ENCODE measurements around the gene AFF1. TPM values are rescaled to one million over a fixed set of nuclear protein-coding genes. Genes with fewer than 3 reads are reported as not detected.

AFF1 gene
- total RNA-seq, 3 donors from 2014 or later = 84.0 to 150 (median 120) TPM

GRCh38 chr4:86973668-86974067 lies 38.9 kb downstream of the AFF1 start:
- ATAC-seq = no peak
- H3K9me3 ChIP-seq = no peaks in the 10 kb centered on the region
- TF ChIP-seq, protein P1, sequence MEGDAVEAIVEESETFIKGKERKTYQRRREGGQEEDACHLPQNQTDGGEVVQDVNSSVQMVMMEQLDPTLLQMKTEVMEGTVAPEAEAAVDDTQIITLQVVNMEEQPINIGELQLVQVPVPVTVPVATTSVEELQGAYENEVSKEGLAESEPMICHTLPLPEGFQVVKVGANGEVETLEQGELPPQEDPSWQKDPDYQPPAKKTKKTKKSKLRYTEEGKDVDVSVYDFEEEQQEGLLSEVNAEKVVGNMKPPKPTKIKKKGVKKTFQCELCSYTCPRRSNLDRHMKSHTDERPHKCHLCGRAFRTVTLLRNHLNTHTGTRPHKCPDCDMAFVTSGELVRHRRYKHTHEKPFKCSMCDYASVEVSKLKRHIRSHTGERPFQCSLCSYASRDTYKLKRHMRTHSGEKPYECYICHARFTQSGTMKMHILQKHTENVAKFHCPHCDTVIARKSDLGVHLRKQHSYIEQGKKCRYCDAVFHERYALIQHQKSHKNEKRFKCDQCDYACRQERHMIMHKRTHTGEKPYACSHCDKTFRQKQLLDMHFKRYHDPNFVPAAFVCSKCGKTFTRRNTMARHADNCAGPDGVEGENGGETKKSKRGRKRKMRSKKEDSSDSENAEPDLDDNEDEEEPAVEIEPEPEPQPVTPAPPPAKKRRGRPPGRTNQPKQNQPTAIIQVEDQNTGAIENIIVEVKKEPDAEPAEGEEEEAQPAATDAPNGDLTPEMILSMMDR (IDR thresholded peaks at IDR 0.05) = no peak
- peaks cover 48% of the 10 kb centered on the region for H3K4me1 ChIP-seq (ENCODE audit: low read depth)
- no peaks in the 10 kb centered on the region for H3K36me3 ChIP-seq (ENCODE audit: low read depth)
- H3K4me3 ChIP-seq = no peak overlapping the region
- no peak for DNase-seq
- intact Hi-C loops (cut with DNase I, micrococcal nuclease) = no loop called here

DNA sequence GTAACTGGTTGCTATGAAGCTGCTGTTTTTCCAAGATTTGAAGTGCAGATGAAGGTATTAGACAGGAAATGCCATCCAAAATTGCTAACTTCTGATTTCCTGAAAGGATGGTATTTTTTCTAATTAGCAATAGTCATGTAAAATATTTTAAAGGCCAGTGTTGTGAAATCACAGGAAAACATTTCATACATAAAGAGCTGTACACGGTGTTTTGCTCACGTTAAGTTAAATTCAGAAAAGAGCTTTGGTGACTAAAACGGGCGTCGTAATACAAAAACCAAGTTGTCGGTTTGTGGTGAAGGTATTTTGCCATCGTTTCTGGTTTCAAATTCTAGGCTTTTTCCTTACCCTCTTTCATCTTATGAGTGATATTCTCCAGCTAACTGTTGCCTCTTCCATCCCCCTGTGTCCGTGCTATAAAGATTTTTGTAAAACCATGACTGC lies 39.8 kb downstream of the AFF1 start:
- no peak for ATAC-seq
- intact Hi-C loops (cut with DNase I, micrococcal nuclease) = no loop called here
- TF ChIP-seq, protein P1 (IDR thresholded peaks at IDR 0.05) = no peak
- no peak for DNase-seq
- Histone ChIP-seq H3K4me1 (ENCODE audit: low read depth) (peaks cover 49% of the 10 kb centered on the region), H3K4me3 (no peak overlapping the region), H3K36me3 (ENCODE audit: low read depth) (no peaks in the 10 kb centered on the region), H3K9me3 (no peaks in the 10 kb centered on the region)

GRCh38 chr4:86975927-86976326 lies 41.1 kb downstream of the AFF1 start:
- Histone ChIP-seq H3K36me3 (ENCODE audit: low read depth) (no peaks in the 10 kb centered on the region), H3K9me3 (no peaks in the 10 kb centered on the region), H3K4me1 (ENCODE audit: low read depth) (peaks cover 45% of the 10 kb centered on the region), H3K4me3 (no peak overlapping the region)
- intact Hi-C loops (cut with DNase I, micrococcal nuclease) = no loop called here
- ATAC-seq (peak; percentile 47), DNase-seq (peak in 1 of 3 donors; percentile 21)
- TF ChIP-seq, protein P1 (IDR thresholded peaks at IDR 0.05) = no peak

- TF ChIP-seq, protein P1 (IDR thresholded peaks at IDR 0.05) = no peak
These were observed 42.1 kb downstream of the AFF1 start for GRCh38 chr4:86976801-86977485.

DNA sequence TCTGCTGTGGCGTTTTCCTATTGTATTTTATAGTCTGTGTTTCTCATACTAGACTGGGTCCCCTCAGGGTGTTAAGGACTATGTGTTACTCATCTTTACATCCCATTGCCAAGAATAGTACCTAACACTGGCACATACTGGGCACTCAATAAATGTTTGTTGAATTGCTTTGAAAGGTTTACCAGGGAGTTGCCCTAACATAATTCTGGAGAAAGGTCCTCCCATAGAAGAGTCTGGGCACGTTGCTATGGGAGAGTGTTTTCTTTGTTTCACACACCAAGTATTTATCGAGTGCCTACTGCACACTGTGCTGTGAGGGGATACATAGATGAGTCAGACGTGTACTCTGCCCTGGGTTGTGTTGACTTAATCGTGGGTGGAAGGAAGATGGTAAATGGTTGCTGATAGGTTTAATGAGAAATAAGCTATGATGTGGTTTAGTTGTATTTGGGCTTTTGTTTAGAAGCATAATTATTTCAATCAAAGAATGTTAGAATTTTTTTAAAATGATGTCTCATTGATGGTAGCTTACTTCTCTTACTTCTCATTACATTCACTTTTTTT lies 42.9 kb downstream of the AFF1 start:
- H3K4me1 ChIP-seq (ENCODE audit: low read depth) = peaks cover 37% of the 10 kb centered on the region

More at GRCh38 chr4:86976801-86977485, 42.1 kb downstream of the AFF1 start:
- Histone ChIP-seq H3K4me3 (no peak overlapping the region), H3K4me1 (ENCODE audit: low read depth) (peaks cover 42% of the 10 kb centered on the region), H3K9me3 (no peaks in the 10 kb centered on the region), H3K36me3 (ENCODE audit: low read depth) (no peaks in the 10 kb centered on the region)
- ATAC-seq (no peak), DNase-seq (no peak)
- intact Hi-C loops (cut with DNase I, micrococcal nuclease) = no loop called here

More for the DNA sequence above, 42.9 kb downstream of the AFF1 start:
- DNase-seq (peak in 1 of 3 donors; percentile 49), ATAC-seq (peak; percentile 91)
- intact Hi-C loops (cut with DNase I, micrococcal nuclease) = no loop called here
- TF ChIP-seq, protein P1 (IDR thresholded peaks at IDR 0.05) = no peak
- H3K4me3 ChIP-seq = no peak overlapping the region
- no peaks in the 10 kb centered on the region for H3K36me3 ChIP-seq (ENCODE audit: low read depth)
- H3K9me3 ChIP-seq = no peaks in the 10 kb centered on the region
